Activated naive CD4-positive, alpha-beta T cell treated with Interleukin-2 at 50 U/mL for 16 hours (primary cell): ENCODE data around the gene RTCB.

Source experiments
- DNase-seq: peaks from one replicate; pipeline ENCODE4 v3.0.0-alpha.2; 2020

Gene RTCB

DNA sequence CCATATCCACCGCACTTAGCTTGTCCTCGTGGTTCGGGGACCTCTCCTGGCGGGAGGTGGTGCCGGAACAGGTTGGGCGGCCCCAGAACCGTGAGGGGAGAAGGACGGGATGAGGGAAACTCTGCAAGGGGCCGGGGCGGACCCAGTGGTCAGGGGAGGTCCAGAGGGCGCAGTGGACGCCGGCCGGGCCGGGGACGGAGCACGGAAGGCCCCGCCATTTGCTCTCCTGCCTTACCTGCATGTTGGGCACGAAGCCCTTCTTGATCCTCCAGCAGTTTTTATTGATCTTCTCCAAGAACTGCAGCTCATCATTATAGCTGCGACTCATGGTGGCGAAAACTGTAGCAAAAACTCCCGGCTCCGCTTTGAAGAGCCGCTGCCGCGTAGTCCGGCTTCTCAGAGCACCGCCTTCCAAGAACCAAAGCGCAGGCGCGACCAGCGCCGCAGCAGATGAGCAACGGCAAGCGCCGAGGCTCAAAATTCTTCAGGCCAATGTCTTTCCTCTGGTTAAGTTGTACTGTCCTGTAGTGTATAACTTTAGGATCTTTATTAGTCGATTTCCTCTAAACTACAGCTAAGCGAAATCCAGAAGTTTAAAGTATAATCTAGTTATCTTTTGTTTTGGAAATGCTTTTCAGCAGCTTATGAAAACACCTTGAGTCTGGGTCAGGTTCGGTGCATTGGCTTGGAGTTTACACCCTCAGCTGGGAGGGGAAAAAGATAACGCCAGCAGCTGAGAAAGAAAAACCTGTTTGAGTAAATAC, at the start of gene RTCB:
Gene RTCB, minus strand, starts transcription at position 419 of the 764 bp plus-strand sequence. Its CDS starts 91 bp downstream, at position 328.
- peak; percentile 96 for DNase-seq

DNA sequence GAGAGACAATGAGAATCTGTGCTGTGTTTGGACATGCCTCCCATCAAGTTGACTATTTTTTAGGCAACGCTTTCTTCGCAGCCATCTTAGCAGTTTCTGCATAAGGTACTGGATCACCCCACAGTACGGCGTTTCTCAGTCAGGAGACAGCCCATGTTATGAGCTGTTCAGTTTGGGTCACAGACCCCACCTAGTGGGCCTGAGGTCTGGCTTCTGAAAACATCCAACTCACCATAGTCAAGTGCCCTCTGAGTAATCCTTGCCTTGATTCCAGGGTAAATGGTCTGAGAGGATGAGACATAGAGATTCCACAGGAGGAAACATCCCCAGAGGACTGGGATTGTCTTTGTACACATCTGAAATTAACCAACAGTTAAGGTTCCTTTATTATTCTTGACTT, 45.0 kb upstream of the RTCB start:
- DNase-seq: no peak

DNA sequence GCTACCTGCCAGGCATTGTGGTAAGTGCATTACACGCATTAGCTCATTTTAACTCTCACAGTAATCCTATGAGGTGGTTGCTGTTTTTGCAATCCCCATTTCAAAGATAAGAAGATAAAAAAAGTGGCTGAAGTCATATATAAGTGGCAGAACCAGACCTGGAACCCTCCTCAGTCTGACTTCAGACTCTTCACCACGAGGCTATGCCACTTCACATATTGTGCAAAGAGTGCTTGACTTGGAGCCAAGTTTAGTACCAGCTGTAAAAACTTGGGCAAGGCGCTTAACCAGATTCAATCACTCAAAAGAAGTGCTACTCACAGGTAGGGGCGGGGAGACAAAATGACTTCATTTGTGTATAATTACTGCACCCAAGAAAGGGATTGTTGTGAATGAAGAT, 36.9 kb upstream of the RTCB start:
- no peak for DNase-seq

DNA sequence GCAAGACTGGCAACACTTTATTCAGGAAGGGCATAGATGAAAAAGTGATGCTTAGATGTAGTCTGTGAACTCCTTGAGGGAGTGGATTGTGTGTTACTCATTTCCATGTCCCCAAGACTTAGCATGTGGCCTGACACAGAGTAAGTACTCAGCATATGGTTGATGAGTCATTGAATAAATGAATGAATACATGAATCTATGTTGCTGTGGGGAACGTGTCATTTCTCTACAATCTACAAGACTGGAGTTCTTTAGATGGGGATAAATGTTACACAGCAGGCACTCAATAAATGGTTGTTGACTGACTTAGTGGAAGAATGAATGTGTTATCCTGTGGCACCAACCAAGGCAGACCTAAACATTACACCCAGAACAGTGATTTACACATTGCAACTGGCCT, 34.3 kb upstream of the RTCB start:
- DNase-seq: no peak

DNA sequence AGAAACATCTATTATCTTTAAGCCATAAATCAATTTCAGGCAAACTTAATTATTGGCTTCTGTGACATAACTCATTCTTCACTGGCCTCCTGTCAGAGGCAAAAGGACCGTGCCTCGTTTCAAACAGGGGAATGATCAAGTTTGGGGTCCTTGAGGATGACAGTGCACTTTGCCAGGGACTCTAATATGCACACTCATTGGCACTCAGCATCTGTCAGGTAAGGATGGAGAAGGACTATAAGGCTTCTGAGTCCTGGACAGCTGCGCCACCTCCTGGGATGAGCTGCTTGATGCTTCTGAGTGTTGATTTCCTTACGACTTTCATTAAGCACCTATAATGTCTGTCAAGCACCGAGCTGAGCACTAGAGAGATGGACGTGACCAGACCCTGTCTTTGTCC, 32.0 kb upstream of the RTCB start:
- DNase-seq: peak; percentile 6

DNA sequence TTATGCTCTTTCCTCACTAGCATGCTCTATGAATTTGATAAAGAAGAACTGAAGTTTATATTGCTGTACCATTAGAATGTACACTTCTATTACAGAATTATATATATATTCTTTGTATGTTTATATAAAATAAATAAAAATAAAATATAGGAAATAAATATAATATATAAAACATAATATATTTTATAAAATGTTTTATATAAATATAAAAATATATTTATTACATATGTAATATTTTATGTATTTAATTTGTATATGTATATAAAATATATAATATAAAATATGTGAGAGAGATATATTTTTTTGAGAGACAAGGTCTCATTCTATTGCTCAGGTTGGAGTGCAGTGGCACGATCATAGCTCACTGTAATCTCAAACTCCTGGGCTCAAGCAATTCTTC, 18.3 kb upstream of the RTCB start:
- DNase-seq: no peak

DNA sequence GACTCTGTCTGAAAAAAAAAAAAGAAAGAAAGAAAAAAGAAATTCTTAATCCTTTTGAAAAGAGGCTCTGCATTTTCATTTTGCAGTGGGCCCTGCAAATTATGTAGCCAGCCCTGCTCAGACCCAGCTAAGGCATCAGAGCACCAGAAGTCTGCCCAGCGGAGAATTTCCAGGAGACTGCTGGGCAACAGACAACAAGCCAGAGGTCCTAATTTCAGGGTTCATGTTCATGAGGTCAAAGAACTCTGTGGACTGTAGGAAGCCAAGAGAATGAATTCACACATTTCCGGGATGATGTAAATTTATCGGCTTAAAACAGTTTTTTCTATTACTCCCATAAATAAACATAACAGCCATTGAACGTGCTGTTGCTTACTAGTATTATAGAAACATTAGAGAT, 14.8 kb upstream of the RTCB start:
- DNase-seq: no peak

DNA sequence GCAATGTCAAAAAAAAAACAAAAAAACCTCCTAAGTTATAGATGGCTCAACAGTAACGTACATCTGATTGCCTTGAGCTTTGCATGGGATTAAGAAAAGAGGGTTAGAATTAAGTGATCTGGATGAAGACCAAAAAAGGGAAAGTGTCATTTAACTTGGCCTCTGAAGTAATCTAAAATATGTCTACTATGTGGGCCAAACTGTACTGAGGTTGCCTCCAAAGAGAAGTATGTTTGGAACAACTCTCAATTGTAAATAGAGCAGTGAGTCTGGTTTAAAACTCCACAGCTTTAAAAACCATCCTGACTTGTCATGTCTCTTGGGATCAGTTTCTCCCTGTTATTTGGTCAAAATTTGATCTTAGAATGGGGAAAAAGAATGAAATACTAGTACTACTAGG, 11.6 kb upstream of the RTCB start:
- no peak for DNase-seq

DNA sequence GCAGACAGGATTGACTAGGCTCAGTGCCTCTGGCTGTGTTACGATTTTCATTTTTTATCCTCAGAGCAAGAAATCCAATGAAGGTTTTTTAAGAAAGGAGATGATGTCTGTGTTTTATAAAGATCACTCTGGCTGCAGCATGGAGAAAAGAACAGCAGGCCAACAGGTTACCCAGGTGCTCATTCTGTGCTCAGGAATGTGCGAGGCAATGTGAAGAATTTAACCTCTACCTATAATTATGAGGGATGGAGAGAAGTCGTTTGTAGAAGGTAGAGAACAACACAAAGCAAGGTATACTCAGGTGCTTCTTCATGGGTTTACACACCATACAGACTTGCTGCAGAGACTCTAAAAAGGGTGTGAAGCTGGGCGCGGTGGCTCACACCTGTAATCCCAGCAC, 10.0 kb upstream of the RTCB start:
- no peak for DNase-seq

DNA sequence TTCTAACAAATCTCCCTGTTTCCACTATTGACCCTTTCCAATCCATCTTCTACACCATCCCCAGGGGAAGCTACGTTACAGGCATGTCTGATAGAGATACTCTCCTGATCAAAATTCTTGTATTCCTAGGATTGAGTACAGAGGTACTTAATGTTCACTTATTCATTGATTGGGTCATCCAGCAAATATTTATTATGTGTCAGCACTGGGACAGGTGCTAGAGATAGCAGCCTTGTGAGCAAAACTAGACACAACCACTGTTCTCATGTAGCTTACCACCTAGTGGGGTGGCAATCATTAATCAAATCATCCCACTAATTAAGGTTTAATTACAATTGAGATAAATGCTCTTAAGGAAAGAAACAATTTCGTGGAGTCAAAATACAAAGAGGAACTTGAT, 9.4 kb upstream of the RTCB start:
- no peak for DNase-seq

DNA sequence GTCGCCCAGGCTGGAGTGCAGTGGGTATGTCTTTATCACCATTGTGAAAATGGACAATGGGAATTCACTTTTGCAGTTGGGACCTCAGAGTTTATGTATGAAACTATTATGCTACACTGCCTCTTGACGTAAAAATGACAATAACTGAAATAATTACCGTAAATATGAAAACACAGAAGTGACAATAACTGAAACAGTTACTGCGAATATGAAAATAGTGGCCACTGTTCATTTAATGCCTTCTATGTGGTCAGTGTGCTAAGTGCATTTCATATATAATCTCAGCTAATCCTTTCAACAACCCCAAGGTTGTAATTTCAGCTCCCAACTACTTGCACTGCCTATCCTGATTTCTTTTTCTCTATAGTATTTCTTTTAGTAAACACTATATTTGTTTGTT, 5.9 kb upstream of the RTCB start:
- no peak for DNase-seq

DNA sequence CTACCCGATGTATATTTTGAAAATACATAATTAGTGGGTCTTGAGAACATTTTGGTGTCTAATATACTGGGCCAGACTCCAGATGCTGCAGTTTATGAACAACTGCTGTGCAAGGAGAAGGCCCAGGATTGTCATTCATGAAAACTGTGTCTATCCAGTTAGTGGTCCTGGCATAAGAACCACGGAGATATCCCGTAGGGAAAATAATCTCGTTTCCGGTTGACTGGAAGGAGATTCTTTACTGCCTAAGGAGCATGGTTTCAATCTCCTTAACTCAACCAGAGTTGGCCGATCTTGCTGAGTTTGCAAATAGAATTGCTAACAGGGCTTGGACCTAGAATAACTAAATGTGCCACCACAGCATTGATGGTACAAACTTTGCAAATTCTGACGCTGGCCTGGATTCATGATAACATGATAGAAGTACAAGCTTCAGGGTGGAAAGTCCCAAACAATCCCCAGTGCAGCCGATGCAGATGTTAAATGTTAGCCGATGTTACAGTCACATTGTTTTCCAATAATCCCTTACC, 4.6 kb upstream of the RTCB start:
- DNase-seq: no peak

DNA sequence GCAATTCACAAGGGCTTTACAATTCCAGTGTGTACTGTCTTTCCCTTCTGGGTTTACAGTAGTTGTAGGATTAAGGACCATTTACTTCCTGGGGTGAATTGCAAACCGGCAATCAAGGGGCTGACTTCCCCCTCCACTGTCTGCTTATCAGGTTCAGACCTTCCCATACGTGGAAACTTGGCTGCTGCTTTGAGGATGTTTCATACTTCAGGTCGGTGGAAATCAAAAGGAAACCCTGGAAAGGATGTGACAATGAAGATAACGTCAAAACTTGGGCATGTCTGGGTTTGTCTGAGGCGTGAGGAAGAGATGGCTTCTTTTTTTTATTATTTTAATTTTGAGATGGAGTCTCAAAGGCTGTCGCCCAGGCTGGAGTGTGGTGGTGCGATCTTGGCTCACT, 2.1 kb upstream of the RTCB start:
- no peak for DNase-seq

DNA sequence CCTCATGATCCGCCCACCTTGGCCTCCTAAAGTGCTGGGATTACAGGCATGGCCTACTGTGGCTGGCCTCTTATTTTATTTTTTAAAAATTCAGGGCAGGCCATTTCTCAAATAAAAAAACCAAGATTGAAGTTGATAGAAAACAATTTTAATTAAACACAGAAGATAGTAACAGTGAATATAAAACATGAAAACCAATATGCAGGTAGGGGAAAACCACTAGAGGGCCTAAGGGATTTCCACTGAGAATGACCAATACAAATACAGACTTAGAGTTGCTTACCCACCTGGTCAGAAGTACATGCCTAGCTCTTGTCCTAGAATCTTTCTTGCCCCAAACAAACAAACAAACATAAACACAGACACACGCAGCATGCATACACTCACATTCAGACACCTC, 1.7 kb upstream of the RTCB start:
- DNase-seq: no peak

DNA sequence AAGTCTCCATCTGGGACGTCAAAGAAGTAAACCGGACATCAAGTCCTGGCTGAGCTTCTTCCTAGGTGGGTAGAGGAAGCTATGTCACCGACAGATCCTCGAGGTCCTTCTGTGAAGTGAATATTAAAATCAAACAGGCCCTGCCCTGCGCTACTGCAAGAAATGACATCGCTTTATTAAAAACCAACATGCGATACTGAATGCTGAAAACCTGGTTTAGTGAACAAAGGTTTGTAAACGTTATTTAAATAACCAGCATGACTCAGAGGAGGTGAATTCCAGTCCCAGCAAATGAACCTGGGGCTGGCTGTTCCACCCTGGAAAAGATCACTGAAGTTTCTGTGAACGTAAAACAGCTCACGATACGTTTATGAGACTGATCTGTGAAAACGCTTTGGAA, 645 bp downstream of the RTCB start:
- DNase-seq: peak; percentile 26

DNA sequence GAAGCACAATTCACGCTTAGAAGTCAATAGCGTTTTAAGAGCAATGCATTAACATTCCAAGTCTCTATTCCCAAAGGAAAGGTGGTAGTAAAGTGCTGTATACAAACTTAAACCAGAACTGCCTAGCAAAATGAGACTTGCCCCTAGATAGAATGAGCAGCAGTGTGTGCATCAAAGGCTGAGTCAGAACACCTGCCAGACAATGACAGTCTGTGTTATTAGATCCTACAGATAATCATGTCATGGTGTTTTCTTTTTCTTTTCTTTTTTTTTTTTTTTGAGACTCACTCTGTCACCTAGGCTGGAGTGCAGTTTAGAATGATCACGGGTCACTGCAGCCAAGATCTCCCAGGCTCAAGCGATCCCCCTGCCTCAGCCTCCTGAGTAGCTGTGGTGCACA, 1.6 kb downstream of the RTCB start:
- no peak for DNase-seq

DNA sequence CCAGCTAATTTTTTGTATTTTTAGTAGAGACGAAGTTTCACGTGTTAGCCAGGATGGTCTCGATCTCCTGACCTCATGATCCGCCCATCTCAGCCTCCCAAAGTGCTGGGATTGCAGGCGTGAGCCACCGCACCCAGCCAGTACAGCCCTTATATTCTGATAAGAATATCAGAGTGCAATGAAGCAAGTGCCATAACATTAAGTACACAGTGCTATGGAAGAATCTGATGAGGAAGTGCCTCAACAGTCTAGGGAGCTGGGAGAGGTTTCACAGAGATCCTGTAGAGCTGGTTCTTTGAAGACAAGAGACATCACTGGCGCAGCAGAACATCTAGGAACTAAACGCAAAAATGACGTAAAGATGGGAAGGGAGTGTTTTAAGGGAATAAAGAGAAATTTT, 2.1 kb downstream of the RTCB start:
- no peak for DNase-seq

DNA sequence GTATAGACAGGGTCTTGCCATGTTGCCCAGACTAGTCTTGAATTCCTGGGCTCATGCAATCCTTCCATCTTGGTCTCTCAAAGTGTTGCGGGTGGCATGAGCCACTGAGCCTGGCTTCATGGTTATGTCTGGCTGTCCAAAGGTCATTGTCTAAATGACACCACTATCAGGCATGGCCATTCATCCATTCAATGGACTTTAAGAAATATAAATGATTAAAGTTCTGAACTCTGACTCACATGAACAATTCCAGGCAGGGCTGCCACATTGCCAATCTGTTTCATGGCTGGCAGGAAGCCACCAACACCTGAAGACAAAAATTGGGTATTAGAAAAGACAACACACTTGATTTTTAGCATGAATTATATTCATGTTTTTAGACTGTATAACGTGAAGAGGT, 4.1 kb downstream of the RTCB start:
- no peak for DNase-seq

DNA sequence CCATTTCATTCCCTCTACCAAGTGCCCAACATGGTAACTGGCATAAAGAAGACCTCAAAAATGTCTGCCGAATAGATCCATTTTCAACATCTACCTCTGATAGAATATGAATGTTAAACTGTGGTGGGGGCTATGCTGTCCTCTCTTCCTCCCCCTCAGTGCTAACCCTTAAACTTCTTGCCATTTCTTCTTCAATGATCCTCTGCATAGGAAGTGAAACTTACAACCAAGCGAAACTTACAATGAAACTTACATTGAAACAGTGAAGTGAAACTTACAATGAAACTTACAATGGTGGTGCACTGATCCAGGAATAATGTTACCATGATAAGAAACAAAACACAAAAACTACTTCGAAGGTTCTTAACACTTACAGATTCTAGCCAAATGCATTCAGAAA, 4.7 kb downstream of the RTCB start:
- DNase-seq: no peak

DNA sequence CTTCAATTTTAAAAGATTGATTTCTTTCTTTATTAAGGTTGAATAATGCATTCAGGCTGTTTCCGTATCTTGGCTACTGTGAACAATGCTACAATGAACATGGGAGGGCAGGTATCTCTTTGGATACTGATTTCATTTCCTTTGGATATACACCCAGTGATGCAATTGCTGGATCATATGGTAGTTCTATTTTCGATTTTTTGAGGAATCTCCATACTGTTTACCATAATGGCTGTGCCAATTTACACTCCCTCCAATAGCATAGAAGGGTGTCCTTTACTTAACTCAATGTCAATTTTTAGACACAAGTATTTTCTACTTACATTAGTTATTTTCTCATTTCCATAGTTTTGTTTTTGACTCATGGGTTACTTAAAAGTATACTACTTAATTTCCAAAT, 8.0 kb downstream of the RTCB start:
- DNase-seq: no peak

DNA sequence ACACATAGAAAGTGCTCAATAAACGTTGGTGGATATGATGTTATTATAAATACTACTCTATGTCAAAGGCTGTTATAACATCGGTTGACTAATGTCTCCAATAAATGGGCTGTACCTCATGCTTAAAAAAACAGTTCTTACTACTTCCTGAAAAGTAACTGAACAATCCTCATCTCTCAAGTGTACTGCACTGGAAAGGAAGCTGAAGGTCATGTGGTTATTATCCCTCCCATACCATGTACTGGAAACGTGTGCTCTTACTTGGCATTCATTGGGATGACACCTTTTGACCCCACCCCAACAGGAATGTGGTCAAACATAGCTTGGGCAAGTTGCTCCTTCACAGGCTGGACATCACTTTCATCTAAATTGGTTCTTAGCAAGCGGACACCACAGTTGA, 10.6 kb downstream of the RTCB start:
- DNase-seq: no peak

DNA sequence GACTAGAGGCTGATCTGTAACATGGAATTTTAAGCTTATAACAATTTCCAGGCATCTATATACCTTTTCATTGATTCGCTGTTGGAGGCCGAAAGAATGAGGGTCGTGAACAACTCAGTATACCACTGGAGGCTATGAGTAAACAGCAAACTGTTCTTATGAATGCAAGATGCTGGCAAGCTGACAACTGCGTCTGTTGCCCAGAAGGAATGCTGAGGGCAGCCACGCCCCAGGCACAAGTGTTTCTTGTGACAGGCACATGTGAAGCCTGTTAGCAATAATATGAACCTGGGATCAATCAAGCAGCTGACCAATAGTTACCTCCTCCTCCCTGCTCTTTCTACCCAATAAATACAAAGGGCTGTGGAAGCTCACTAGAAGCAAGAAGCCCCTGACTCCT, 15.3 kb downstream of the RTCB start:
- DNase-seq: no peak

DNA sequence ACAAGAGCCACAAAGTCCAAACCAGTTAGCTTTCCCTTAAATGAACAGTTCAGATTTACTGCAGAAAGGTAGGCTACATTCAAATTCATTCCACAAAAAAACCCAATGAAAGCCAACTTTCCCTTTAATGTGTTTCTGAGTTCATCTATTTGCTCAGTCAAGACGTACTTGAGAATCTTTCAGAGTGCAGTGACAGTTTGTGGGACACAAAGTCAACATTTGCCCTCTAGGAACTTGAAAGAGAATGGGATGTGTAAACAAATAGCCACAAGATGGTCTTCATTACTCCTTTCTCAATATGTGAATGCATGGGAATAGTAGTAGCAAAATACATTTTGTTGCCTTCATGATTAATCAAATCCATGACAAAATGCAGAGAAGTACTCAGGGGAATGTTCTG, 15.8 kb downstream of the RTCB start:
- no peak for DNase-seq

DNA sequence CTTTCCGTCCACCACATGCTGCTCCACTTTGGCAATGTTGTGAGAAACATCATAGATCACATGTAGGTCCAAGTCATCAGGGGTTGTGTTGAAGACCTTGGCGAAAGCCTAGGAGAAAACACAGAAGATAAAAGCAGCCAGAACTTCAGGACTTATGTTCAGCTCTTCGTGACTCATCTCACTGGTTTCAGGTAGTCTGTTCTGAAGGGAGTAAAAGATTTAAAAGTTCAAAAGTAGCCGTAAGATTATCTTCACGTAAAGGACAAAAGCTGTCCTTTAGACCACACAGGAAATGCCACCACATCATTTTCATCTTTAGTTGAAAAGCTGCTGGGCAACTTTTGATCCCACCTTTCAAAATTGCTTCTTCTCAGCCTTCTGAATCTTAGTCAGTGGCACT, 16.9 kb downstream of the RTCB start:
- no peak for DNase-seq

DNA sequence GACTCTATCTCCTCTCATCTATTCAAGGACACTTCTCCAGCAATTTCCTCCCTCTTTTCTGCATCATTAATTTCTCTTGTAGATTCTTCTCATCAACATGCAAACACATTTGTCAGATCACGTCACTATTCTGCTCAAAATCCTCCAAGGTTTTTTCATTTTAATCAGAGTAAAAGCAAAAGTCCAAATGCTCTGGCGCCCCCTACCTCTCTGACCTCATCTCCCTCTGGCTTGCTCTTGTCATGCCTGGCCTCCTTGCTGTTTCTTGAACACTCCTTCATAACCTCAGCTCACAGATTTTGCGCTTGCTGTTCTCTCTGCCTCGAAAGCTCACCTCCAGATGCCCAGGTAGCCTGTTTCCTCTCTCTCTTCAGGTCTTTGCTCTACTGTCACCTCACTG, 22.4 kb downstream of the RTCB start:
- DNase-seq: peak; percentile 8
